HG03060 (cell line): Measurements from ENCODE around the gene PPP2R3A.

Source experiments
- ATAC-seq: cut with Tn5 transposase; IDR thresholded peaks from one replicate; pipeline ENCODE4 v1.9.1; 2021; ENCODE audit warnings: low read depth, moderate number of reproducible peaks; ENCODE audit not compliant: unreplicated experiment

PPP2R3A gene

GRCh38 chr3:135970506-135971116, 5.1 kb downstream of the PPP2R3A start:
- ATAC-seq, result no peak

- ATAC-seq, result no peak
Observed at GRCh38 chr3:135973841-135974240, 8.3 kb downstream of the PPP2R3A start.

- no peak for ATAC-seq
Observed at GRCh38 chr3:135975053-135975452, 9.5 kb downstream of the PPP2R3A start.

- no peak for ATAC-seq
Observed at GRCh38 chr3:135975536-135975935, 10.0 kb downstream of the PPP2R3A start.

GRCh38 chr3:135980343-135980742, 14.8 kb downstream of the PPP2R3A start:
- no peak for ATAC-seq

- no peak for ATAC-seq
Observed at GRCh38 chr3:135981701-135982403, 16.3 kb downstream of the PPP2R3A start.

- no peak for ATAC-seq
Observed at GRCh38 chr3:135982404-135982761, 16.9 kb downstream of the PPP2R3A start.

- no peak for ATAC-seq
Observed at GRCh38 chr3:135982922-135983581, 17.5 kb downstream of the PPP2R3A start.

GRCh38 chr3:135987661-135988060, 22.1 kb downstream of the PPP2R3A start:
- no peak for ATAC-seq

GRCh38 chr3:135989242-135989641, 23.7 kb downstream of the PPP2R3A start:
- ATAC-seq, result no peak

GRCh38 chr3:135990903-135991302, 25.4 kb downstream of the PPP2R3A start:
- ATAC-seq, result no peak

- ATAC-seq, result no peak
Observed at GRCh38 chr3:135991621-135992020, 26.1 kb downstream of the PPP2R3A start.

- ATAC-seq, result no peak
Observed at GRCh38 chr3:135992072-135992471, 26.5 kb downstream of the PPP2R3A start.

GRCh38 chr3:135994708-135995337, 29.3 kb downstream of the PPP2R3A start:
- no peak for ATAC-seq

- no peak for ATAC-seq
Observed at GRCh38 chr3:135995766-135996165, 30.2 kb downstream of the PPP2R3A start.

- ATAC-seq, result no peak
Observed at GRCh38 chr3:135997554-135998320, 32.2 kb downstream of the PPP2R3A start.

- no peak for ATAC-seq
Observed at GRCh38 chr3:136008221-136008620, 42.7 kb downstream of the PPP2R3A start.

GRCh38 chr3:136008732-136009470, 43.4 kb downstream of the PPP2R3A start:
- no peak for ATAC-seq

GRCh38 chr3:136018876-136019275, 53.3 kb downstream of the PPP2R3A start:
- ATAC-seq, result no peak

GRCh38 chr3:136021803-136022202, 56.3 kb downstream of the PPP2R3A start:
- ATAC-seq, result no peak
